ENCODE measurements around the gene ASIC3. TPM values are rescaled to one million over a fixed set of nuclear protein-coding genes. Genes with fewer than 3 reads are reported as not detected.

The ASIC3 gene
- total and polyA plus RNA-seq, 3 donors from 2014 or later = 20.8 to 37.9 (median 27.5) TPM

DNA sequence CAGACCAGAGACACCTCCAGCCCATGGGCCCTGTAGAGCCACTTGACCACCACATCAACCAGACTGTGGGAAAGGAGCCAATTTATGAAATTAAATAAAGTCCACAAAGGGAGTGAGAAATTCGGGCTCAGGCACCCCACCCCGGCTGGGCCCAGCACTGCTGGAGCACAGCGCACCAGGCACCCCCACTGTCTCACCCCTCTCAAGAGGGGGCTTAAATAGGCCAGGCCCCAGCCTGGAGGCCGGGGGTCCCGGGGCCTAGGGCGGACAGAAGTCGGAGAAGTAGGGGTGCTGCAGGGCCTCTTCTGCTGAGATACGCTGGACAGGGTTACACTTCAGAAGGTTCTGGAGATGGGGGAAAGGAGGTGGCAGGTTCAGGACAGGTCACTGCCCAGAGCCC, 5.4 kb downstream of the ASIC3 start:
- peaks cover 10% of the 10 kb centered on the region for H3K4me1 ChIP-seq
- intact Hi-C loops (cut with DNase I; ENCODE audit: low total_unique reads) = no loop called here
- H3K4me3 ChIP-seq = no peak overlapping the region
- no peaks in the 10 kb centered on the region for H3K9me3 ChIP-seq
- no peaks in the 10 kb centered on the region for H3K27me3 ChIP-seq
- no peak for TF ChIP-seq POLR2A (IDR thresholded peaks at IDR 0.05)
- no peaks in the 10 kb centered on the region for H3K36me3 ChIP-seq (ENCODE audit: low read depth, missing control alignments)
- DNase-seq = no peak
- 90 to 100% methylated on average over 1 to 8 of the region's 8 CpGs for WGBS, 2 donors
- no peak overlapping the region for H3K27ac ChIP-seq

GRCh38 chr7:151056283-151056665, 7.9 kb downstream of the ASIC3 start:
- no peaks in the 10 kb centered on the region for H3K9me3 ChIP-seq
- no peaks in the 10 kb centered on the region for H3K36me3 ChIP-seq (ENCODE audit: low read depth, missing control alignments)
- no peaks in the 10 kb centered on the region for H3K27me3 ChIP-seq
- TF ChIP-seq, protein P1, sequence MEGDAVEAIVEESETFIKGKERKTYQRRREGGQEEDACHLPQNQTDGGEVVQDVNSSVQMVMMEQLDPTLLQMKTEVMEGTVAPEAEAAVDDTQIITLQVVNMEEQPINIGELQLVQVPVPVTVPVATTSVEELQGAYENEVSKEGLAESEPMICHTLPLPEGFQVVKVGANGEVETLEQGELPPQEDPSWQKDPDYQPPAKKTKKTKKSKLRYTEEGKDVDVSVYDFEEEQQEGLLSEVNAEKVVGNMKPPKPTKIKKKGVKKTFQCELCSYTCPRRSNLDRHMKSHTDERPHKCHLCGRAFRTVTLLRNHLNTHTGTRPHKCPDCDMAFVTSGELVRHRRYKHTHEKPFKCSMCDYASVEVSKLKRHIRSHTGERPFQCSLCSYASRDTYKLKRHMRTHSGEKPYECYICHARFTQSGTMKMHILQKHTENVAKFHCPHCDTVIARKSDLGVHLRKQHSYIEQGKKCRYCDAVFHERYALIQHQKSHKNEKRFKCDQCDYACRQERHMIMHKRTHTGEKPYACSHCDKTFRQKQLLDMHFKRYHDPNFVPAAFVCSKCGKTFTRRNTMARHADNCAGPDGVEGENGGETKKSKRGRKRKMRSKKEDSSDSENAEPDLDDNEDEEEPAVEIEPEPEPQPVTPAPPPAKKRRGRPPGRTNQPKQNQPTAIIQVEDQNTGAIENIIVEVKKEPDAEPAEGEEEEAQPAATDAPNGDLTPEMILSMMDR (IDR thresholded peaks at IDR 0.05) = no peak
- no peak for TF ChIP-seq POLR2A (IDR thresholded peaks at IDR 0.05)
- H3K27ac ChIP-seq = no peak overlapping the region
- H3K4me3 ChIP-seq = no peak overlapping the region
- intact Hi-C loops (cut with DNase I; ENCODE audit: low total_unique reads) = no loop called here
- 76 to 85% methylated on average over 6 of the region's 6 CpGs for WGBS, 2 donors
- peaks cover 22% of the 10 kb centered on the region for H3K4me1 ChIP-seq
- no peak for DNase-seq

DNA sequence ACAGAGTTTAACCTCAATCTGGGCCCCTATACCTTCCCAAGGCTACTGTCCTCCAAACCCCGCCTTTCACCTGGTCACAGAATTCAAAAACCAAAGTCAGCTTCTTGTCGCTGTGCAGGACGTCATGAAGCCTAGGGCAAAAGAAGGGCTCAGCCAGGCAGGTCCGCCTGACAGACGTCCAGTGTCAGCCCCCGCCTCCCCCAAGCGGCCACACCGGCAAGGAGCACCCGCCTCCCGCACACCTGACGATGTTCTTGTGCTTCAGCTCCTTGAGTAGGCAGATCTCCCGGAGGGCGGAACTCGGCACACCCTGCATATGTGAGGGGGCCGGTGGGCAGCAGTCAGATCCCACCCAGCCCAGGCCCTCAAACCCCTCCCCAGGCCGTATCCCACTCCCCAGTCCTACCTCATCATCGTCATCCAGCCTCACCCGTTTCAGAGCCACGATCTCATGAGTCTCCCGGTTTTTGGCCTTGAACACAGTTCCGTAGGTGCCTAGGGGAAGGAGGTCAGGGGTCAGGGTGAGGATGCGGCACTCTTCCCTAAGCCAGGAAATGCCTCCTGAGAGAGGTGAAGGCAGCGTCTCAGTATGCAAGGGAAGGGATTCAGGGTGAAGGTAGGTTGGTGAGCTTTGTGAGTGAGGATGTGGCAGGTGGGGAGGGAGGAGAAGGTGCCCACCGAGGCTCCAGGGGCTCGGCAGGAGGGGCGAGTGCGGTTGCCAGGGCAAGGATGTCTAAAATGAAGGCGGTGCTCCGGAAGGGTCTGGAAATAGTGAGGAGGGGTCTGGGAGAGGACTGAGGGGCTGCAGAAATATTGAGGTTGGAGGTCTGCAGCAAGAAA, 8.6 kb downstream of the ASIC3 start:
- no peak for DNase-seq

GRCh38 chr7:151057506-151057988, 9.2 kb downstream of the ASIC3 start, which contains the start of gene CDK5:
Gene CDK5 (minus strand): TSS chr7:151057897. CDS start chr7:151057848, 49 bp downstream.
- 0% methylated on average over 29 to 30 of the region's 30 CpGs for WGBS, 2 donors
- Histone ChIP-seq H3K27me3 (no peaks in the 10 kb centered on the region), H3K27ac (peak within 1 kb of the TSS; percentile 84 to 98), H3K9me3 (no peaks in the 10 kb centered on the region), H3K36me3 (ENCODE audit: low read depth, missing control alignments) (no peaks in the 10 kb centered on the region), H3K4me1 (peaks cover 34% of the 10 kb centered on the region), H3K4me3 (peak within 1 kb of the TSS; percentile 86 to 93)
- TF ChIP-seq, protein P1 (IDR thresholded peaks at IDR 0.05) = no peak
- no peak for TF ChIP-seq POLR2A (IDR thresholded peaks at IDR 0.05)
- DNase-seq = no peak
- intact Hi-C loops (cut with DNase I; ENCODE audit: low total_unique reads) = no loop called here

More for the DNA sequence above, 8.6 kb downstream of the ASIC3 start:
- Histone ChIP-seq H3K4me1 (peaks cover 28% of the 10 kb centered on the region), H3K36me3 (ENCODE audit: low read depth, missing control alignments) (no peaks in the 10 kb centered on the region), H3K9me3 (no peaks in the 10 kb centered on the region), H3K27me3 (no peaks in the 10 kb centered on the region), H3K4me3 (peak overlapping the region; percentile 86 to 93), H3K27ac (no peak overlapping the region)
- intact Hi-C loops (cut with DNase I; ENCODE audit: low total_unique reads) = no loop called here
- TF ChIP-seq, protein P1 (IDR thresholded peaks at IDR 0.05) = no peak
- TF ChIP-seq POLR2A (IDR thresholded peaks at IDR 0.05) = no peak
- 22 to 35% methylated on average over 22 to 29 of the region's 29 CpGs for WGBS, 2 donors

DNA sequence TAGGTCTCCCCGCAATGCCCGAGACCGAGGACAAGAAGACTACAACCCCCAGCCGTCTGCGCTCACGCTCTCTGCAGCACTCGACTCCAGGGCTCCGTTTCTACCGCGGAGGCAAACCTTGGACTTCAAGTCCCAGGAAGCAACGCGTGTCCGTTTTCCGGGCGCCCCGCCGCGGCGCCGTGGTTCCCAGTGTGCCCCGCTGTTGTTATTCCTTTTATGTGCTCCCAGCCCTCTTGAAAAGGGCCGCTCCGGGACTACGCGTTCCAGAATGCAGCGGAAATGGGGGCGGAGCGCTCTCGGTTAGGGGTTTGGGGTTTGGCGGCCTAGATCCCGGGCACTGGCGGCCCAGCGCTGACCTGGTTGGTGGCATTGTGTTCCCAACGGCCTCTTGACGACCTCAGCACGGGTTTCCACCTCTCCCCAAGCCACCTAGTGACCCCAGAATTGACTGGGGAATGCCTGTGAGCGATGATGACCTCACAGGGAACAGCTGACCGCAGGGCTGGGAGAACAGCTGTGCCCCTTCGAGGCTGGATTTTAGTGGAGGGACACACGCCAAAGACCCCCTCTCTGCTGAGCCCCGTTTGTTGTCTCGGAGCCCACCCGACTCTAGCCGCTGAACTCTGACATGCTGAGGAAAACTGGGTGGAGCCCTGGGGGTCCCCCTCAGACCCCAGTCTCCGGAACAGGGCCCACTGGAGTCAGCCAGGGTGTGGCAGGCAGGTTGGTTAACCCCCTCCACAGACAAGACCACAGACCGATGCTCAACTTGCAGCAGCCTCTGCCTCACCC, 9.9 kb downstream of the ASIC3 start:
- intact Hi-C loops (cut with DNase I; ENCODE audit: low total_unique reads) = no loop called here
- DNase-seq = peak; percentile 100
- Histone ChIP-seq H3K9me3 (no peaks in the 10 kb centered on the region), H3K4me3 (peak overlapping the region; percentile 86 to 93), H3K27me3 (no peaks in the 10 kb centered on the region), H3K4me1 (peaks cover 41% of the 10 kb centered on the region), H3K36me3 (ENCODE audit: low read depth, missing control alignments) (no peaks in the 10 kb centered on the region), H3K27ac (peak overlapping the region; percentile 84 to 98)
- TF ChIP-seq, protein P1 (IDR thresholded peaks at IDR 0.05) = no peak
- peak; percentile 83 for TF ChIP-seq POLR2A (IDR thresholded peaks at IDR 0.05)
- 0 to 1% methylated on average over 15 to 46 of the region's 46 CpGs for WGBS, 2 donors
